Upper lobe of left lung (tissue), 4 donors: ENCODE data around the gene MAP1B.

Source experiments
- POLR2A ChIP-seq, 4 donors: fragments of 450-650 bp; IDR thresholded peaks; one replicate each; pipeline ENCODE4 v1.5.1; 2016 to 2017; ENCODE audit warnings: antibody characterized with exemption in 4 of 4, mild to moderate bottlenecking in 2 of 4
- TF ChIP-seq, protein P1 (sequence below), 6 experiments: fragments of 450-650 bp in 4 of 6; fragments of 200-600 bp in 2 of 6; sonication (generic) in 2 of 6; IDR thresholded peaks; one replicate each; pipeline ENCODE4 v1.5.1; 2016 to 2019; ENCODE audit warnings: antibody characterized with exemption in 6 of 6

DNA sequence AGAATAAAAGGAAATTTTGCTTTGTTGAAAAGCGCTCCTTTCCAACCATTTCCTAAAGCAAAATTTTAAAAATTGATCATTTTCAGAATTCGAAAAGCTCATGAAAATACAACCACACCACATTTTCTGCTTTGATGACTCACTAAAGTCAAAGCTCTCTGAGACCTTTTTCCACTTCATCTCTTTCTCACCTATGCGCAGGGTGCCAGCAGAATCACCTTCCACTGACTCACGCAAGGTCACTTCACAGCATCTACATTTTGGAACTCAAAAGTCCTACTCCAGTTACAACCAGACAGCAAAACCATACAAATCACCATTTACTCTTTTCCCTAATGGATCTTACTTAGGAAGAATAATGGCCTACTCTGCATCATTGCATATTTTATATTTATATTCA, 106.2 kb downstream of the MAP1B start:
- no peak for TF ChIP-seq POLR2A (IDR thresholded peaks at IDR 0.05)
- TF ChIP-seq, protein P1, sequence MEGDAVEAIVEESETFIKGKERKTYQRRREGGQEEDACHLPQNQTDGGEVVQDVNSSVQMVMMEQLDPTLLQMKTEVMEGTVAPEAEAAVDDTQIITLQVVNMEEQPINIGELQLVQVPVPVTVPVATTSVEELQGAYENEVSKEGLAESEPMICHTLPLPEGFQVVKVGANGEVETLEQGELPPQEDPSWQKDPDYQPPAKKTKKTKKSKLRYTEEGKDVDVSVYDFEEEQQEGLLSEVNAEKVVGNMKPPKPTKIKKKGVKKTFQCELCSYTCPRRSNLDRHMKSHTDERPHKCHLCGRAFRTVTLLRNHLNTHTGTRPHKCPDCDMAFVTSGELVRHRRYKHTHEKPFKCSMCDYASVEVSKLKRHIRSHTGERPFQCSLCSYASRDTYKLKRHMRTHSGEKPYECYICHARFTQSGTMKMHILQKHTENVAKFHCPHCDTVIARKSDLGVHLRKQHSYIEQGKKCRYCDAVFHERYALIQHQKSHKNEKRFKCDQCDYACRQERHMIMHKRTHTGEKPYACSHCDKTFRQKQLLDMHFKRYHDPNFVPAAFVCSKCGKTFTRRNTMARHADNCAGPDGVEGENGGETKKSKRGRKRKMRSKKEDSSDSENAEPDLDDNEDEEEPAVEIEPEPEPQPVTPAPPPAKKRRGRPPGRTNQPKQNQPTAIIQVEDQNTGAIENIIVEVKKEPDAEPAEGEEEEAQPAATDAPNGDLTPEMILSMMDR (IDR thresholded peaks at IDR 0.05): no peak
